ENCODE data around the gene MARK3.

GRCh38 chr14:103460415-103460814, 75.2 kb downstream of the MARK3 start:
- TF ChIP-seq CTCF (IDR thresholded peaks at IDR 0.05), result no peak
- no peak for TF ChIP-seq POLR2A (IDR thresholded peaks at IDR 0.05)
